Measurements from ENCODE around the gene ADGRV1.
"Not testable (repeated sequence)": the region's sequence is repeated elsewhere in the genome, so short reads cannot be mapped to it uniquely, and the experiment has no call there.

The ADGRV1 gene

GRCh38 chr5:90645024-90645610, 86.5 kb downstream of the ADGRV1 start:
- TF ChIP-seq, protein P1, sequence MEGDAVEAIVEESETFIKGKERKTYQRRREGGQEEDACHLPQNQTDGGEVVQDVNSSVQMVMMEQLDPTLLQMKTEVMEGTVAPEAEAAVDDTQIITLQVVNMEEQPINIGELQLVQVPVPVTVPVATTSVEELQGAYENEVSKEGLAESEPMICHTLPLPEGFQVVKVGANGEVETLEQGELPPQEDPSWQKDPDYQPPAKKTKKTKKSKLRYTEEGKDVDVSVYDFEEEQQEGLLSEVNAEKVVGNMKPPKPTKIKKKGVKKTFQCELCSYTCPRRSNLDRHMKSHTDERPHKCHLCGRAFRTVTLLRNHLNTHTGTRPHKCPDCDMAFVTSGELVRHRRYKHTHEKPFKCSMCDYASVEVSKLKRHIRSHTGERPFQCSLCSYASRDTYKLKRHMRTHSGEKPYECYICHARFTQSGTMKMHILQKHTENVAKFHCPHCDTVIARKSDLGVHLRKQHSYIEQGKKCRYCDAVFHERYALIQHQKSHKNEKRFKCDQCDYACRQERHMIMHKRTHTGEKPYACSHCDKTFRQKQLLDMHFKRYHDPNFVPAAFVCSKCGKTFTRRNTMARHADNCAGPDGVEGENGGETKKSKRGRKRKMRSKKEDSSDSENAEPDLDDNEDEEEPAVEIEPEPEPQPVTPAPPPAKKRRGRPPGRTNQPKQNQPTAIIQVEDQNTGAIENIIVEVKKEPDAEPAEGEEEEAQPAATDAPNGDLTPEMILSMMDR (conservative IDR thresholded peaks at IDR 0.05; ENCODE audit: low read depth, low read length) = no peak
- DNase-seq (ENCODE audit: low read depth) = no peak

GRCh38 chr5:90650767-90651166, 92.2 kb downstream of the ADGRV1 start:
- TF ChIP-seq, protein P1 (conservative IDR thresholded peaks at IDR 0.05; ENCODE audit: low read depth, low read length) = no peak
- DNase-seq (ENCODE audit: low read depth) = no peak
- no peak overlapping the region for H3K4me3 ChIP-seq (ENCODE audit: low read length)

More at GRCh38 chr5:90645024-90645610, 86.5 kb downstream of the ADGRV1 start:
- H3K4me3 ChIP-seq (ENCODE audit: low read length) = no peak overlapping the region

DNA sequence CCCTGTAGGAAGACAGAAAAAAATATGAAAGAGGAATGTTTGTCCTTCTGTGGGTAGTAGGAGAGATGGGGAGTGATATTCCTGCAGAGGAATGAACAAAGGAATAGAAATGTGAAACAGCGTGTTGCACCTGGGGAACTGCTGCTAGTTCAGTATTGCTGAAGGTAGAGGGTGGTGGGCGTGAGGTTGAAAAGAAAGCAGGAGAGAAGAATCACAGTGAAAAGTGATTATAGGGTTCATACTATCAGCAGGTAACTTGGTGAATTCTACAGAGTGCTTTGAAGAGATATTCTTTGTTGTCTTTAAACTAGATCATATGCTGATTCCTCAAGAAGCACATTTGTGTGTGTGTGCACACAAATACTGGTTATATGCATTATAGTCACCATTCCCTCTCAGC, 95.6 kb downstream of the ADGRV1 start:
- TF ChIP-seq, protein P1 (conservative IDR thresholded peaks at IDR 0.05; ENCODE audit: low read depth, low read length) = no peak
- no peak overlapping the region for H3K4me3 ChIP-seq (ENCODE audit: low read length)
- no peak for DNase-seq (ENCODE audit: low read depth)

- TF ChIP-seq, protein P1 (conservative IDR thresholded peaks at IDR 0.05; ENCODE audit: low read depth, low read length) = no peak
- DNase-seq (ENCODE audit: low read depth) = no peak
- H3K4me3 ChIP-seq (ENCODE audit: low read length) = no peak overlapping the region
Measured at GRCh38 chr5:90655423-90655822, 96.8 kb downstream of the ADGRV1 start.

DNA sequence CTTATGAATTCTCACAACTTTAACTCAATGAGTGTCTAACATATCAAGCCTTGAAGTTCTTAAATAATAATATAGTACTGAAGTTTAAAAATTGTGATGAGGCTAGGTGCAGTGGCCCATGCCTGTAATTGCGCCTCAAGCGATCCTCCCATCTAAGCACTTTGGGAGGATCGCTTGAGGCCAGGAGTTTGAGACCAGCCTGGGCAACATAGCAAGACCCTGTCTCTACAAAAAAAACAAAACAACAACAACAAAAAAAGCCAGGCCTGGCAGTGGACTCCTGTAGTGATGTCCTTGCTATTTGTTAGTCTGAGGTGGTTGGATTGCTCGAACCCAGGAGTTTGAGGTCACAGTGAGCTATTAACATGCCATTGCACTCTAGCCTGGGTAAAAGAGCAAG, 98.4 kb downstream of the ADGRV1 start:
- H3K4me3 ChIP-seq (ENCODE audit: low read length) = no peak overlapping the region
- no peak for DNase-seq (ENCODE audit: low read depth)
- TF ChIP-seq, protein P1 (conservative IDR thresholded peaks at IDR 0.05; ENCODE audit: low read depth, low read length) = no peak

DNA sequence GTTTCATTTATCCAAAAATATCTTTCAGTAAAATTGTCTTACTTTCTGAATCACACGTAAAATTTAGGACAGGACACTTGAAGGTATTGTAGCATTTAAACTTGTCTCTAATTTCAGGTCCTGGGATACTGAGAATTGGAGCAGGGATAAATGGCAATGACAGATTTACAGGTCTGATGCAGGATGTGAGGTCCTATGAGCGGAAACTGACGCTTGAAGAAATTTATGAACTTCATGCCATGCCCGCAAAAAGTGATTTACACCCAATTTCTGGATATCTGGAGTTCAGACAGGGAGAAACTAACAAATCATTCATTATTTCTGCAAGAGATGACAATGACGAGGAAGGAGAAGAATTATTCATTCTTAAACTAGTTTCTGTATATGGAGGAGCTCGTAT, 99.2 kb downstream of the ADGRV1 start:
- no peak overlapping the region for H3K4me3 ChIP-seq (ENCODE audit: low read length)
- TF ChIP-seq, protein P1 (conservative IDR thresholded peaks at IDR 0.05; ENCODE audit: low read depth, low read length) = no peak
- no peak for DNase-seq (ENCODE audit: low read depth)

GRCh38 chr5:90658620-90659019, 100.0 kb downstream of the ADGRV1 start:
- DNase-seq (ENCODE audit: low read depth) = no peak
- no peak overlapping the region for H3K4me3 ChIP-seq (ENCODE audit: low read length)
- TF ChIP-seq, protein P1 (conservative IDR thresholded peaks at IDR 0.05; ENCODE audit: low read depth, low read length) = no peak

GRCh38 chr5:90668079-90668565, 109.5 kb downstream of the ADGRV1 start:
- not testable (repeated sequence) for H3K4me3 ChIP-seq (ENCODE audit: low read length); DNase-seq (ENCODE audit: low read depth)

Measured in retinal pigment epithelial cell (primary cell).